Cardiac septum (tissue), 1 donor: ENCODE data around the gene MRPL44. TPM values are rescaled to one million over a fixed set of nuclear protein-coding genes. Genes with fewer than 3 reads are reported as not detected.

Experiments used
- DNase-seq: peaks from one replicate; pipeline ENCODE4 v3.0.0-alpha.2; 2020; ENCODE audit warnings: low spot score
- intact Hi-C: fragments of 100-400 bp; cut with DNase I; formaldehyde crosslinking; loops from one replicate; pipeline ENCODE4 v1.14.0; 2022
- total RNA-seq: library from RNA; stranded (reverse); fragmentation: NEBNext Ultra II Directional; extraction: Animal tissue kit (Norgen Biotek cat#: 25700); gene quantifications from one replicate; pipeline ENCODE4 v1.2.1, GENCODE V29; 2021
- donor health status: DM: no; HTN: no; CAD: no.

Gene MRPL44
- total RNA-seq, 1 donor from 2014 or later: 34.2 TPM

DNA sequence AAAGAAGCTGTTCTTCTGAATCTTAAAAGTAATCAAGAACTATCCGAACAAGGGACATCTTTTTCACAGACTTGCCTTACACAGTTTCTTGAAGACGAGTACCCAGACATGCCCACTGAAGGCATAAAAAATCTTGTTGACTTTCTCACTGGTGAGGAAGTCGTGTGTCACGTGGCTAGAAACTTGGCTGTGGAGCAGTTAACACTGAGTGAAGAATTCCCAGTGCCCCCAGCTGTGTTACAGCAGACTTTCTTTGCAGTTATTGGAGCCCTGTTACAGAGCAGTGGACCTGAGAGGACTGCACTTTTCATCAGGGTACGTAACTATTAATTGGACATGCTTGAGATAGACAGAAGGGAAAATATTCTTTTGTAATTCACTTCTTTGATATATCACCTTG, 2.4 kb downstream of the MRPL44 start:
- DNase-seq: no peak
- intact Hi-C loops: loop anchor here (10.0 kb wide), 1 partner anchor 625 kb away; the partner anchor contains the start of gene CUL3

DNA sequence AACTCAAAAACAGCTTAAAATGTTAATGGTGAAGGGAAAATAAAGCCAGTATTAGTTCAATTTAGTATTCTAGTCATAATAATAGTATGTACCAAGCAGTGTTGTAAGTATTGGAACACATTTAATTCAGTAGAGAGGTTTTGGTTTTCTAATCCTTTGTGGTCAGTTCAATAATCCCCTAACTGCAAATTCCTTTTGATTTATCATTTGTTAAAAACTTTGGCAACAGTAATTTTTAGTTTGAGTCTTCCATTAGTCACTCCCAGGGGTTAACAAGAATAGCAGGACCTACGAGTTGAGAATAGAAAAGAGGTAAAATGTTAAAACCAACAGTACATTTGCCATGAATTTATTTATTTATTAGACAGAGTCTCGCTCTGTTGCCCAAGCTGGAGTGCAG, 10.7 kb downstream of the MRPL44 start:
- no peak for DNase-seq
- intact Hi-C loops: no loop called here

DNA sequence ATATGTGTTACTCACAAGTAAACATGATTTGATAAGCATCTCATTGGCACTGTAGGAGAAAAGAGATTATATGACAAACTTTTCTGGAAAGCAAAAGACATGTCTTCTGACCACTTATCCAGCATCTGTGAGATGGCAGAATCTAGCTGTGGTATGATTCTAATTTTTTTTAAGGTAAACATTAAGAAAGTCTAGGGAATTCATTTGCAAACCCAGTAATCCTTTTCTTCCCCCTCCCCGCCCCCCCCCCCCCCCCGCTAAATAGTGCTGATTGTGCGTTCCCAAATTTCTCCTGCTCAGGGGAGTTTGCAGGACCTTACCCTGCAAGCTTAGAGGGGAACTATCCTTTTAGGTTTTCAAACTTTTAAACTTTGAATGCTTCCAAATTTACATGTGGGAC, 12.1 kb downstream of the MRPL44 start:
- DNase-seq: no peak
- intact Hi-C loops: no loop called here

DNA sequence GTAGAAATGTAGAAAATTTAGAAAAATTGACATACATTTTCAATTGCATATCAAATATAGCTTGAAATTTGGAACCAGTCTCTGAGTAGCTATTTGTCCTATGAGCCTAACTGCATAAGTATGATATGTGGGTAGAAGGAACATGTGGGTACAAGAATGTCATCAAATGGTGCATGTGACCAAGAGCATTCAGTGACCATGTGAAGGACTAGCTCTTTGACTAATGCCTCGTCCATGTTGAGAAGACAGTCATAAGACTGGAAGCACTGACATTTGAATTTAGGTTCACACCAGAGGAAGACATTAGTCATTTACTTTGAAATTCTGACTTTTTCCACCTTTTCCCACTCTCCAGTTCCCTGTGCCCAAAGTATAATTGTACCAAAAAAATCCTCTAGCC, 12.6 kb downstream of the MRPL44 start:
- intact Hi-C loops: loop anchor here (2.0 kb wide), 1 partner anchor 315 kb away; no protein-coding TSS in a partner anchor
- DNase-seq: no peak

DNA sequence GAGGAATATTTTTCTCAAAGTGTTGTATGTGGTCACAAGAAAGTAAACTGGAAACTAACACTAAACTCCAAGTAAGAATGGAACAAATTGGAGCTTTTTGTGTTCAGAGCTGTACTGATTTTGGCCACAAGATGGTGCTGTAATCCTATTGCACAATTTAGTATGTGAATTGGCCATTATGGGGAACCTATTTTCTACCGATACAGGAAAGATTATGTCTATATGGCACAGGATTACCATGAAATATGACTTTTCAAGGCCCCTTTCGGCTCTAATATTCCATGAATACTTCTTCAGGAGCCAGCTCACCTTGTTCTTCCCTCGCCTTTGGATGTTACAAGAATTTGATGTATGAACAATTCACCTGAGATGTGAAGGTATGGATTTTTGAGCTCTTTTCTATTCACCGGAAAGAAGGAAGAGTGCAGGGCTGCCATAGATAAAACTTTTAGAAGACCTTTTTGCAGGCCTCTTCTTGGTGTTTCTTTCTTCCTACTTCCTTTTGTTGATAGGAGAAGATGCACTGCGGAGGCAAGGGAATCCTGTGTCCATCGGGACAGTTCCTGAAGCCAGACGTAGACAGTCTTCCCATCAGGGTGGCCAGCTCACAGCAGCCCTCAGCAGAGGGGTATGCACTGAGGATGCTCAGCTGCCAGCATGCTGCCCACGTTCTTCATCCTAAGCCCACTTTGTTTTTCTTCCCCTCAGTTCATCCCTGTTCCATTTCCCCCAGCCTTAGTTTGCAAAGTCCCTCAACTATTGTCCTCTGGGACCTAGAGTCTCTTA, 13.3 kb downstream of the MRPL44 start:
- intact Hi-C loops: loop anchor here (2.0 kb wide), 1 partner anchor 314 kb away; no protein-coding TSS in a partner anchor
- DNase-seq: no peak

DNA sequence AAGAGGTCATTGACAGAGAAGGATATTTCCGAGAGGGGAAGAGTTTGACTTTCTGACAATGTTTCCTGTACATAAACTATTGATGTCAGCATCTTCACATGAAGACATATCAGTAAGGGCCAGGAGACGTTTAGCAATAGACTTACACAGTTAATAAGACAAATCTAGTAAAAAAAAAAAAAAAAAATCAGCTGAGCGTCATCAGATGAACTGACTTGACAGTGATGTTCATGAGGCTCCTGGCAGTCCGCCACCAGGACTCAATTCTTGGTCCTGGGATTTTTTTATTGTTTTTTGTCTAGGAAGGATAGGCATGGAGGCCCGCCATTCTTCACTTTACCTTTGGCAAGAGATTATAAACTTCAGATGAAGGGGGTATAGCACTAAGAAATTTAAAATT, 14.5 kb downstream of the MRPL44 start:
- intact Hi-C loops: loop anchor here (2.0 kb wide), 1 partner anchor 313 kb away; no protein-coding TSS in a partner anchor
- no peak for DNase-seq

DNA sequence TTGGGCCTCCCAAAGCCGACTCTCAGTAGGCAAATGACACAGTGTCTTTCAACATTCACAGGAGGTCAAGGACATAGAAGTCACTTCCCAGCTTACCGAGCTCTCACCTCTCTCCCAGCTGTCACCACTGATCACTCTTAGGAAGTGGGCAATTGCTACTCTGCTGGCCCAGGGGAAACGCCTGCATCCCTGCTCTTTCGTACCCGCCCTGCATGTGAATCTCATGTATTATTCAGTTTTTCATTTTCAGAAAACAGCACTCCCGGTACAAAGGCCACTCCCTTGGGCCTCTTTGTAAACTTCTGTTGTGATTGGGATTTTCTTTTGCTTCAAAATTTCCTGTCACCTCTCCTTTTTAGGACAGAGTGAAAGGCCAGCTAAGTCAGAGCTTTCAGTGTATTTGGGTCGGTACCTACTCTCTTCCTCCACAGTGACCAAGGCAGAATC, 15.4 kb downstream of the MRPL44 start:
- intact Hi-C loops: no loop called here
- no peak for DNase-seq

DNA sequence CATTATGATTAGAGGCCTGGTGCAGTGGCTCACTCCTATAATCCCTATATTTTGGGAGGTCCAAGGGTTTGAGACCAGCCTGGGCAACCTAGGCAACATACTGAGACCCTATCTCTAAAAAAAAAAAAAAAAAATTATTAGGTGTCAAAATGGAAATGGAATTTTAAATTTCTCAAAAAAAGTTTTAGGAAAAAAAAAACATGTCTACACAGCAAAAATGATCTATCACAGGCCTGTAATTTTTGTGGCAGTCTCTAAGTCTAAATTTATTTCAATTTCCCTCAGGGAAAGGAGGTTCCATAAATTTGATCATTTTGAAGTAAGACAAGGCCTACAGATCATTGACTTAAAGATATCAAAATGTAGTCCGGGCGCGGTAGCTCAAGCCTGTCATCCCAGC, 16.3 kb downstream of the MRPL44 start:
- intact Hi-C loops: no loop called here
- no peak for DNase-seq

DNA sequence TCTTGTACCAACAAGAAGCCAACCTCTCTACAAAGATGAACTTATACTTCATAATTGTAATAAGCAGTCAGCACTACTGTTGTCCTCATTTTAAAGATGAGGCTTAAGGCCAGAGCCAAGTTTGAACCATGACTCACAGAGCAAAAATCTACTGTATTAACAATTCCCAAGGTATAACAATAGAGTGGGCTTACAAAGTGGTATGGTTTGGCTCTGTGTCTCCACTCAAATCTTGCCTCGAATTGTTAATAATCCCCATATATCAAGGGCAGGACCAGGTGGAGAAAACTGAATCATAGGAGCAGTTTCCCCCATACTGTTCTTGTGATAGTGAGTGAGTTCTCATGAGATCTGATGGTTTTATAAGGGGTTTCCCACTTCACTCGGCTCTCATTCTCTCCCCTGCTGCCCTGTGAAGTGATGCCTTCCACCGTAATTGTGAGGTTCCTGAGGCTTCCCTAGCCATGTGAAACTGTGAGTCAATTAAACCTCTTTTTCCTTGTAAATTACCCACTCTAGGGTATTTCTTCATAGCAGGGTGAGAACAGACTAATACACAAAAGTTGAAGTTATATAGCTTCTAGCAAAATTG, 19.5 kb downstream of the MRPL44 start:
- intact Hi-C loops: no loop called here
- no peak for DNase-seq

DNA sequence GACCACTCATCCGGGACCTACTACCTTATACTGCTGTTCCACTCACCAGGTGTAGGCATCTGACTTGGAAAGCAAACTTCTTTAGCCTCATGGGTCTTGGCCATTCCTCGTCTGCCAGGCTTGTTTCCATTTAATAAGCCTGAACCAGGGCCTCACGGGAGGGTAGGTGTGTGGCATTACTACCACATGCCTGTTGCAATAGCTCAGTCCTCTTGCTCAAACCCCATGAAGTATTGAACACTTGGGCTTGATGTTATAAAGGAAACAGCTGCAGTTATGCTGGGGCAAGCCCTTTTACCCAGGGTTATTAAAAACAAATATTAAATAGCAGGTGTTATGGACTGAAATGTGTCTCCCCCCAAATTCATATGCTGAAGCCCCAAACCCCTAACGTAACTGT, 21.2 kb downstream of the MRPL44 start:
- DNase-seq: no peak
- intact Hi-C loops: no loop called here

DNA sequence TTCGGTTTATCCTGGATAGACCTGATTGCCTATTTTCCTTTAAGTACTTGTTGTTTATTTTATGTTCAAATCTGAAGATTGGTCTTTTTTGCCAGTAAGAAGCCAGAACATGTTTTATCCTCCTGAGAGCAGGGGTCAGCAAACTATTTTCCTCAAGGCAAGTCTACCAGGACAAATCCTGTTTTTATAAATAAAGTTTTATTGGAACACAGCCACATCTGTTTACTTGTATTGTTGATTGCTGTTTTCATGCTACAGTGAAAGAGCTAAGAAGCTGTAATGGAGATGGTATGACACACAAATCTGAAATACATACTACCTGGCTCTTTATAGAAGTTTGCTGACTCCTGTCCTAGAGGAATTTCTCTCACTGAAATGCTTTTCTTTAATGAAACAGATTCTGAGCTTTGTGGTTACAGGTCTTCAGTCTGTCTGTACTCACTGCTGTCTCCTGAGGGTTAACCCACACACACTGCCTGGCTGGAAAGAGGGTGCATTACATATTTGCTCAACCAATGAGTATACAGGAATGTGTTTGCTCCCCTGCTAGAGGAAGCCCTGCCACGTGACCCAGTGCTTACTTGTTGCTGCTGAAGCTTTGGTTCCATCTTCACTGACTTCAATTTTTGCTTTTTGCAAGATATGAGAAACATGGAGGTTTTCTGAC, 22.6 kb downstream of the MRPL44 start:
- DNase-seq: no peak
- intact Hi-C loops: no loop called here

DNA sequence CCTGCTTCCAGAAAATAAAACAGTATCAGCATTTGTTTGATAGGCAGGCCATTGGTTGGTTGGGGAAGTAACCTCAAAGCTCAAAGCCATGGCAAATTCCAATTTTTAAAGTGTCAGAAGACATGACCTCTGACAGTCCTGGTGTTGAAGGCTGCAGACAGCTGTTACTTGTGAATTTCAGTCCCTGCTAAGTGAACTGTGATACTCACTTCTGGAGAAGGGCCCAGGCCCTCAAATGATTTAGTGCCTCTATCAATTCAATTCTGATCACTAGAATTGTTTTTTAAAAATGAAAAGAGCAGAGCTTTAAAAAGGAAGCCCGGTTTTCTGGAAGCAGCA, 23.1 kb downstream of the MRPL44 start:
- DNase-seq: no peak
- intact Hi-C loops: no loop called here

DNA sequence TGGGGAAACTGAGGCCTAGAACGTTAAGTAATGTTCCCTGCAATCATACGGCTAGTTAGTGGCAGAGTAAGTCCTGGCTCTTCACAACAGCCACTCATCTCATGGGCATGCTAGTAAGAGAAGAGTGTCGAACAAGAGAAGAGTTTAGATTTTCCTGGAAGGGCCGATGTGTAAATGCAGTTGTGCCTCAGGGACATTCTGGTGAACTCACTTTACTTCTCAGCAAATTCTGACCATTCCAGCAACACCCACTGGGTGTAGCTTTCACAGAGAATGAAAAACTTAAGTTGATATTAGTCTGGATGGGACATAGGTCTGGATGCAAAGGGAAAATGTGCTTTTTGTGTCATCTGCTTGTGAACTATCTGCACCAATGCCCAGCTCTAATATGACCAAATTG, 23.5 kb downstream of the MRPL44 start:
- intact Hi-C loops: no loop called here
- DNase-seq: no peak

DNA sequence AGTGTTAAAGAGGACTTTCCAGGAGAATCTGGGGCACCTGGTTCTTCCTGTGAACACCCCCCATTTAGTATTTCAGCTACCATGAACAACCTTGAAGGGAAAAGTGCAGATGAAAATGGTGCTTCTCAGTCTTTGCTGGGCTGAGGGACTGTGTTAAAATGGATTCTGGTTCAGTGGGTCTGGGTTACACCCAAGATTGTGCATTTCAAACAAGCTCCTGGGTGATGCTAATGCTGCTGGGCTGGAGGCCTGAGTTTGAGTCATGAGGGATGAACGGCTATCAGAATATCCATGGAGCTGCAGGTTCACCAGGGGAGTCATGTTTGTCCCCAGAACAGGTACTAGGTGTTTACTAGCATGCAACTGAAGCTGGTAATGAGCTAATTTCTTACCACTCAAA, 24.0 kb downstream of the MRPL44 start:
- intact Hi-C loops: no loop called here
- DNase-seq: no peak

DNA sequence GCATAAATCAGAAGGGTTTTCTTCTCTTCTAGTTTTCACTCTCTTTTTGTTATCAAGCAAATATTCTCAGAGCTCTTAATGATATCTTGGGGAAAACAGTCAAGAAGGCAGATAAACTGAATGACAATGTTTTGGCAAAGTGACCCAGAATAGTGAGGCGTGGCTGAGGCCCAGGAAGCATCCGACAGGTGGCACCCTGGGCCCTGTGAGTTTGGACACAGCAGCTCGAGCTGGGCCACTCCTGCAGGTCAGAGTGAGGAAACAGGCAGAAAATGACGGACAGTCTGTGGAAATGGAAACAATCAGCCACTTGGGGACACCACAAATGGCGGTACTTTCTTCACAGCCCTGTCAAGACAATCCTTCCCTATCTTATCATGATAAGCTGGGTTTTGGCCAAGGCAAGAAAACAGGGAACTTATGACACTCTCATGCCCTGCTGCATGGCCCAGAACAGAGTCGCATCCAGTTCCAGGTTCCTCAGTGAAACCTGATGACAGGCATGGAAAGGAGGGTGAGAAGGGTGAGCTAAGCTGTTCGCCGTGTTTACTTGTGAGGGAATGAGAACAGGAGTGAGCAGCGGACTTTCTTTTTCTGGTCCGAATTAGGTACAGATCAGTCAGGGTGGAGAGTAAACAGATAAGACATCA, 32.1 kb downstream of the MRPL44 start:
- DNase-seq: no peak
- intact Hi-C loops: no loop called here

DNA sequence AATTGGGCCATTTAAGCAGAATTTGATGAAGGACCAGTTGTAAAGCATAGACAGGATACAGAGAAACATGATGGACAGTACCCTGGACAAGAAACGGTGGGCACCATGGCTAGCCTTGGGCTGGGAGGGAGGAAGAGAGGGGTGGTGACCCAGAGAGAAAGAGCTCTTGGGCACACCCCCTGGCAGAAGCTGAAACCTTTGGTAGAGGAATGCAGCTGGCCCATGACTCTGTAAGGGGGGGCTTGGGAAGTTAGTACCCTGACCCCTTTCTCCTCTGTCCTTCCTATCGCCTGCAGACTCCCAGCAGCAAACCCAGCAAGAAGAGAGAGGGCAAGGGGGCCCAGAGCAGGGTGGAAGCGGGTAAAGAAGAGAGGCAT, 32.6 kb downstream of the MRPL44 start:
- no peak for DNase-seq
- intact Hi-C loops: loop anchor here (10.0 kb wide), 1 partner anchor 155 kb away; no protein-coding TSS in a partner anchor

DNA sequence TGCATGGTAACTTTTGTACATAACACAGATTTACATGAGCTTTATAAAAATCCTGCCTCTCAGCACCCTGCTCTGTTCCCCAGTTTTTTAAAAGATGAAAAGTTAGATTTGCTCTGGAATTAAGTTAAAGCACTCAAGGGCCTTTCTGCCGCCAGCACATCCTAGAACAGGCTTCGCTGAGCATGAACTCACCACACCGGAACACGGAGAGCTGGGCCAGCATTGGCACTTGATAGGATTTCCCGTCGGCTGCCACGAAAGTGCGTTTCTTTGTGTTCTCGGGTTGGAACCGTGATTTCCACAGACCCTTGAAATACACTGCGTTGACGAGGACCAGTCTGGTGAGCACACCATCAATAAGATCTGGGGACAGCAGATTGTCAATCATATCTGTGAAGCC, 34.3 kb downstream of the MRPL44 start:
- intact Hi-C loops: loop anchor here (10.0 kb wide), 1 partner anchor 153 kb away; no protein-coding TSS in a partner anchor
- no peak for DNase-seq

DNA sequence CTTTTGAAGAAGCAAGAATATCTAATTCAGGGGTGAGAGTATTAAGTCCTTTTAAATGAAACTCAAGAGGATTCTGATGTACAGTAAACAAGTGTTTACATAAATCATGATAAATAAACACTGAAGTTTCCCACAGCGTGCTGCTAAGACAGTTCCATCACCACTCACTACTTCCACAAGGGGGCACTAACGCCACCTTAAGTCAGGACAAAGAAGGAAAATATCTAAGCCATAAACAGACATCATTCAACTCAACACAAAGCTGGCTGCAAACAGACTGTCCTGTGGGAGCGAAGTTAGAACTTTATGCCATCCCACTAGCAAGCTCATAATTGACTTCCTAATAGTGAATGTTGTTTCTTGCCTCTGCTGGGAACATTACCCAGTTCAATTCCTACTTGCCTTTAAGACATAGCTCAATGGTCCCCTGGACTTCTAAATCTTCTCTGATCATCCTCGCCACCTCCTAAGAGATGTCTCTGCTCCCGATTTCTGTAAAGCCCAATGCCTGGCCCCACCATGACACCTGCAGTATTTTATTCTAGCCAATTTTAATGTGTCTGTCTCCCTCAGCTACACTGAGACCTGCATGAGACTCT, 36.5 kb downstream of the MRPL44 start:
- intact Hi-C loops: loop anchor here (1.0 to 10.0 kb wide), 2 partner anchors 151 to 291 kb away; no protein-coding TSS in a partner anchor
- no peak for DNase-seq

DNA sequence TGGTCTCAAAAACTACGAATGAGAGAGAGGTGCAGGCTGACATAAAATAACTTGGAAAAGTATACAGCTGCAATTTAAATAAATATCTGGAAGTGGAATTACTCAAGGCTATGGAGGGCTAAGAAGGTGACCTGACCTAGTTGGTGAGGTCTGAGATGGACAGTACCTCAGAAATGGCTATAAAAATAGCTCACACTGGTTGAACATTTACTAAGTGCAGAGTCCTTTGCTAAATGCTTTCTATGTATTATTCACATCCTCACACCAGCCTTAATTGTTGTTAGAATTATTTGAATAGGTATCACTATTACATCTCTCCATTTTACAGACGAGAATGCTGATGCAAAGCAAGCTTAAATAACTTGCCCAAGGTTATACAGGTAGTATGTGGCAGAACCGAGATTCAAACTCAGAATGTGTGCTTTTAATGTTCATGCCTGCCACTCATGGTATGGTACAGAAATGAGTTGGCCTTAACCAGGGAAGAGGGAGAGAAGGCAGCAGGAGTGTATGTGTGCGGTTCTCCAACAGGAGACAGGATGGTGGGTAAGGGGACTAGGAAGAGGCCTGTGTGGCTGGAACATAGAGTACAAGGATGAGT, 37.4 kb downstream of the MRPL44 start:
- intact Hi-C loops: loop anchor here (10.0 kb wide), 1 partner anchor 150 kb away; no protein-coding TSS in a partner anchor
- no peak for DNase-seq
